HG02870 (cell line): ENCODE measurements around the gene BCAS1.

Experiments used
- ATAC-seq: cut with Tn5 transposase; IDR thresholded peaks from one replicate; pipeline ENCODE4 v1.9.1; 2021; ENCODE audit warnings: mild to moderate bottlenecking, moderate library complexity; ENCODE audit not compliant: unreplicated experiment

Gene BCAS1

DNA sequence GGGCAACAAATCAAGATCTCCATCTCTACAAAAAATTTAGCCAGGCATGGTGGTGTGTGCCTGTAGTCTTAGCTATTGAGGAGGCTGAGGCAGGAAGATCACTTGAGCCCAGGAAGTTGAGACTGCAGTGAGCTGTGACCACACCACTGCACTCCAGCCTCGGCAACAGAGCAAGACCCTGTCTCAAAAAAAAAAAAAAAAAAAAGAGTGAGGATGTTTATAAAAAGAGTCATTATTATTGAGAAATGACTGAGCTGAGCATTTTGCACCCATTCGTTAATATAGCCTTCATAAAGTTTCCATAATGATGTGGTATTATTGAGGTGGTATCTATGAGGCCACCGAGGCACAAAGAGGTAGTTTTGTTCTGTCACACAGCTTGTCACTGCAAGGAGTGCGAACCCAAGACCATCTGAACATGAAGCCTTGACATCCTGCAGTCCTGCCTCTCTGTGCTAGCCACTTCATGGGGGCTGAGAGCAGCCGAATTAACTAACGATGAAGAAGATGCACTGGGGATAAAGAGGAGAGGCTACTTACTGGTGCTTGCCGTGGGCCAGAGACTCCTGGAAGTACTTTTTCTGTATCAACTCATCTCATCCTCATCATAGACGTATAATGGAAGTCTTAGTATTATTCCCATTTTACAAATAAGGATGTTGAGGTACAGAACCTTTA lies 175.5 kb downstream of the BCAS1 start:
- no peak for ATAC-seq
